Common myeloid progenitor, CD34-positive (primary cell): ENCODE measurements around the gene RSPH9.

Source experiments
- CTCF ChIA-PET: fragments of 350-600 bp; sonication (Branson Sonifier 250); formaldehyde crosslinking; loops from one replicate; lab custom pipeline; 2021; ENCODE audit warnings: antibody characterized with exemption; lab: Charles Lee
- POLR2A ChIA-PET: fragments of 350-600 bp; sonication (Branson Sonifier 250); formaldehyde crosslinking; loops from one replicate; lab custom pipeline; 2021; ENCODE audit warnings: antibody characterized with exemption; lab: Charles Lee
- DNase-seq, 3 donors: peaks; one replicate each; pipeline versions ENCODE4 v3.0.0 to v3.0.0-alpha.2; 2013
- H3K27ac ChIP-seq, 2 experiments: 1 replicate in 1 of 2; 2 replicates in 1 of 2; pipeline ENCODE4 v1.7.0; 2013; ENCODE audit warnings: inconsistent platforms in 2 of 2, low read length in 2 of 2, mild to moderate bottlenecking in 2 of 2, low read depth in 1 of 2, moderate library complexity in 1 of 2; ENCODE audit not compliant: severe bottlenecking in 2 of 2, insufficient read depth in 1 of 2, poor library complexity in 1 of 2
- H3K27me3 ChIP-seq, 5 experiments: replicated peaks in 2 of 5; 1 replicate in 3 of 5; 2 replicates in 2 of 5; pipeline versions ENCODE4 v1.6.1 to v1.7.0; 2013; ENCODE audit warnings: low read length in 4 of 5, mild to moderate bottlenecking in 2 of 5, moderate library complexity in 2 of 5, inconsistent platforms in 1 of 5; ENCODE audit not compliant: insufficient read depth in 5 of 5, control insufficient read depth in 4 of 5
- H3K36me3 ChIP-seq, 4 experiments: 1 replicate in 2 of 4; 2 replicates in 2 of 4; pipeline versions ENCODE4 v1.6.1 to v1.7.0; 2013; ENCODE audit warnings: low read length in 3 of 4, control low read depth in 1 of 4, mild to moderate bottlenecking in 1 of 4; ENCODE audit not compliant: control insufficient read depth in 4 of 4, insufficient read depth in 4 of 4
- H3K4me1 ChIP-seq, 4 experiments: 1 replicate in 3 of 4; 2 replicates in 1 of 4; pipeline versions ENCODE4 v1.6.1 to v1.7.1; 2013; ENCODE audit warnings: low read length in 3 of 4, mild to moderate bottlenecking in 3 of 4, control low read depth in 1 of 4, inconsistent platforms in 1 of 4, moderate library complexity in 1 of 4; ENCODE audit not compliant: control insufficient read depth in 4 of 4, insufficient read depth in 4 of 4; ENCODE audit errors: control extremely low read depth in 1 of 4
- H3K4me3 ChIP-seq, 7 experiments: 1 replicate in 4 of 7; 2 replicates in 3 of 7; pipeline versions ENCODE4 v1.5.1 to v1.7.0; 2013; ENCODE audit warnings: mild to moderate bottlenecking in 7 of 7, low read length in 6 of 7, moderate library complexity in 6 of 7, inconsistent platforms in 2 of 7, low read depth in 2 of 7, control low read depth in 1 of 7; ENCODE audit not compliant: insufficient read depth in 4 of 7, control insufficient read depth in 1 of 7; ENCODE audit errors: extremely low read depth in 1 of 7
- H3K9me3 ChIP-seq, 5 experiments: 1 replicate in 4 of 5; 2 replicates in 1 of 5; pipeline versions ENCODE4 v1.6.1 to v1.7.1; 2013; ENCODE audit warnings: low read length in 4 of 5, mild to moderate bottlenecking in 2 of 5, inconsistent platforms in 1 of 5, low read depth in 1 of 5, moderate library complexity in 1 of 5; ENCODE audit not compliant: control insufficient read depth in 4 of 5, insufficient read depth in 2 of 5; ENCODE audit errors: control extremely low read depth in 1 of 5
- WGBS: methylation state at CpG from one replicate; pipeline ENCODE4 v1.1.5; 2013; ENCODE audit not compliant: insufficient coverage; 5-methylcytosine and 5-hydroxymethylcytosine counted together

RSPH9 gene

DNA sequence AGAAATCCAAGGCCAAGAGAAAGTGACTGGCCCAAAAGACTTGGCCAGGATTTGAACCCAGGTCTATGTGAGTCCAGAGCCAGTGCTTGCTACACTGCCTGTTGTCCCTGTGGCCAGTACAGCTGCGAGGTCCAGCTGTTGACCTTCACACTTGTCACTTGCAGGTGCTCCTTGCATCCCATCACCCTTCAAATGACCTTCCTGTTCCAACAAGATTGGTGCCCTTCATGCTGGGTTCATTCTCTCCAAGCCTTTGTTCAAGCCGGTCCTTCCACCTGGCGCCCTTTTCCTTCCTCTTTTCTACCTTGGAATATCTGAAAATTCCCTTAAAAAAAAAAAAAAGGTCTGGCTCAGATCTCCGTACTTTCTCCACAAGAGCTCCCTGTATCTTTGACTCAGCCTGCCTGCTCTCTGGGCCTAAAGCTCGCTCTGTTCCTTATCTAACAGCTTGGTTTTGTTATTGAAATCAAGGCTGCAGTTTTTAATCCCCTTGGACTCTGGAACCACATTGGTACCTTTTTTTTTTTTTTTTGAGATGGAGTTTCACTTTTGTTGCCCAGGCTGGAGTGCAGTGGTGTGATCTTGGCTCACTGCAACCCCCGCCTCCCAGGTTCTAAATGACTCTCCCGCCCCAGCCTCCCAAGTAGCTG, 64.9 kb downstream of the RSPH9 start:
- no peak for DNase-seq
- Histone ChIP-seq H3K27ac (no peak overlapping the region), H3K36me3 (no peaks in the 10 kb centered on the region), H3K4me3 (no peak overlapping the region), H3K9me3 (no peaks in the 10 kb centered on the region), H3K27me3 (no peaks in the 10 kb centered on the region), H3K4me1 (peaks cover 2 to 20% (median 7%) of the 10 kb centered on the region in 4 experiments)
- POLR2A ChIA-PET: interaction anchor here (0.6 kb wide), 1 partner anchor 13 kb away, joined by 5 read pairs; no protein-coding TSS in a partner anchor
- 81% methylated on average over 5 of the region's 7 CpGs for WGBS
- CTCF ChIA-PET: interaction anchor here (0.8 to 1.9 kb wide), 8 partner anchors 13 to 369 kb away, joined by 3 to 6 read pairs (median 3); no protein-coding TSS in a partner anchor

GRCh38 chr6:43710576-43710975, 65.7 kb downstream of the RSPH9 start:
- Histone ChIP-seq H3K27ac (no peak overlapping the region), H3K36me3 (no peaks in the 10 kb centered on the region), H3K4me3 (no peak overlapping the region), H3K9me3 (no peaks in the 10 kb centered on the region), H3K4me1 (peaks cover 2 to 23% (median 8%) of the 10 kb centered on the region in 4 experiments), H3K27me3 (no peaks in the 10 kb centered on the region)
- no peak for DNase-seq
- CTCF ChIA-PET: interaction anchor here (0.6 kb wide), 1 partner anchor 44 kb away, joined by 3 read pairs; no protein-coding TSS in a partner anchor
- POLR2A ChIA-PET: no interaction called here
- WGBS: 96% methylated on average over 2 of the region's 4 CpGs

GRCh38 chr6:43712579-43712978, 67.7 kb downstream of the RSPH9 start:
- Histone ChIP-seq H3K36me3 (no peaks in the 10 kb centered on the region), H3K27ac (no peak overlapping the region), H3K4me1 (peaks cover 0 to 13% (median 8%) of the 10 kb centered on the region in 4 experiments), H3K4me3 (no peak overlapping the region), H3K9me3 (no peaks in the 10 kb centered on the region), H3K27me3 (no peaks in the 10 kb centered on the region)
- ChIA-PET POLR2A (no interaction called here), CTCF (interaction anchor here (0.8 to 2.2 kb wide), 4 partner anchors 9 to 56 kb away, joined by 3 to 8 read pairs (median 4); no protein-coding TSS in a partner anchor)
- DNase-seq: no peak
- 100% methylated on average over 4 of the region's 6 CpGs for WGBS

DNA sequence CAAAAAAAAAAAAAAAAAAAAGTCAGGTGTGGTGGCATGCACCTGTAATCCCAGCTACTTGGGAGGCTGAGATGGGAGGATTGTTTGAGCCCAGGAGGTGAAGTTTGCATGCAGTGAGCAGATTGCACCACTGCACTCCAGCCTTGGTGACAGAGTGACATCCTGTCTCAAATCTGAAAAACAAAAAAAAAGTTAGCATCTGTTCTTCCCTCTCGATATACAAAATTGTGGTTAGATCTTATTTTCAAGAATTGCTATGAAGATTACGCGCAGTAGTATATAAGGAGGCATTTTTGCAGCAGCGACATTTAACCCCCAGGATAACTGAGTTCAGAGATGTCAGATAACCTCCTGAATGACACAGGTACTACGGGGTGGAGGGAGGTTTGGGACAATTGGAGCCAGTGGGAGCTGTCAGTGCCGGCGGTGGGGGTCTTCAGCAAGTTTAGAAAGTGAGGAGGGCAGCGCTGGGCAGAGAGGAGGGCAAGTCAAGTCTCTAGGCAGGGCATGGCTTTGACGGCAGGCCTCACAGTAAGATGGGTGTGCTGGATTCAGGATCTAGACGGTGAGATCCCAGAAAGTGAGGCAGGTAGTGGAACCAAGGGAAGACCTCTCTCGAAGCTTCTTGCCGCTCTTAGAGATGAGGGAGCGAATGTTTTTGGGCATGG, 68.9 kb downstream of the RSPH9 start:
- CTCF ChIA-PET: interaction anchor here (1.3 to 2.2 kb wide), 5 partner anchors 7 to 363 kb away, joined by 4 to 8 read pairs (median 5); no protein-coding TSS in a partner anchor
- H3K27me3 ChIP-seq: no peaks in the 10 kb centered on the region
- no peak overlapping the region for H3K27ac ChIP-seq
- H3K4me3 ChIP-seq: no peak overlapping the region
- peaks cover 0 to 13% (median 8%) of the 10 kb centered on the region in 4 experiments for H3K4me1 ChIP-seq
- no peaks in the 10 kb centered on the region for H3K36me3 ChIP-seq
- DNase-seq: peak in 2 of 3 donors; percentile 43 to 49
- WGBS: 97% methylated on average over 9 of the region's 13 CpGs
- POLR2A ChIA-PET: no interaction called here
- H3K9me3 ChIP-seq: no peaks in the 10 kb centered on the region

DNA sequence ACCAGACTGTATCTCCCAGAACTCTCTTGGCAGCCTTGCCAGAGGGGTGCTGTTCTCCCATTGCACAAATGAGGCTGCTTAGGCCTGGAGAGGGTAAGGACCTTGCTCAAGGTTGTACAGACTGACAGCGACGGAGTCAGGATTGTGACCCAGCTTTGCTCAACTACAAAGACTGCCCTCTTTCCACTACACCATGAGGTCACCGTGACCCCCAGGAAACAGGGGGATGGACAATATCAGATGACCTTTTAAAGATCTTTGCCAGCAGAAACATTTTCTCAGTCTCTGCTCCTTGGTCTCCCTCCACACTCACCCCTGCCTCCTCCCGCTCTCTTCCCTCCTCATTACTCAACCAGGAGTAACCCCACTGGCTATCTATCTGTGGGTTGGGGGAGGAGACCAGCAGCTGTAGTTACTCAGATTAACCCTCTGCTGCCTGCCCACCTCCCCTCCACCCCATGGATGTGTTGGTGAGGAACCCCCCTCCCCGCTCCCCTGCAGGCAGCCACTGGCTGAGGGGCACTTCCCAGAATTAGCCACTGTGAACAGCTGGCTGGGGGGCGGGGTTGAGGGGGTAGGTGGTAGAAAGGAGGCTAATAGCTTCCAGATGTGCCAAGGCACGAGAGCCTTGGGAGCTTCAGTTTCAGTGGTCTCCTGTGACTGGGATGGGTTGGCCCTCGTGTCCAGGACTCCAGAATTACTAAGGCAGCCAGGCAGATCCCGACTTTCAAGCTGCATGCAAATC, 69.6 kb downstream of the RSPH9 start:
- ChIA-PET POLR2A (no interaction called here), CTCF (interaction anchor here (0.6 to 2.3 kb wide), 8 partner anchors 8 to 437 kb away, joined by 3 to 8 read pairs (median 6); no protein-coding TSS in a partner anchor)
- DNase-seq: no peak
- Histone ChIP-seq H3K4me1 (peaks cover 0 to 13% (median 8%) of the 10 kb centered on the region in 4 experiments), H3K36me3 (no peaks in the 10 kb centered on the region), H3K9me3 (no peaks in the 10 kb centered on the region), H3K27ac (no peak overlapping the region), H3K4me3 (no peak overlapping the region), H3K27me3 (no peaks in the 10 kb centered on the region)
- 90% methylated on average over 6 of the region's 9 CpGs for WGBS

DNA sequence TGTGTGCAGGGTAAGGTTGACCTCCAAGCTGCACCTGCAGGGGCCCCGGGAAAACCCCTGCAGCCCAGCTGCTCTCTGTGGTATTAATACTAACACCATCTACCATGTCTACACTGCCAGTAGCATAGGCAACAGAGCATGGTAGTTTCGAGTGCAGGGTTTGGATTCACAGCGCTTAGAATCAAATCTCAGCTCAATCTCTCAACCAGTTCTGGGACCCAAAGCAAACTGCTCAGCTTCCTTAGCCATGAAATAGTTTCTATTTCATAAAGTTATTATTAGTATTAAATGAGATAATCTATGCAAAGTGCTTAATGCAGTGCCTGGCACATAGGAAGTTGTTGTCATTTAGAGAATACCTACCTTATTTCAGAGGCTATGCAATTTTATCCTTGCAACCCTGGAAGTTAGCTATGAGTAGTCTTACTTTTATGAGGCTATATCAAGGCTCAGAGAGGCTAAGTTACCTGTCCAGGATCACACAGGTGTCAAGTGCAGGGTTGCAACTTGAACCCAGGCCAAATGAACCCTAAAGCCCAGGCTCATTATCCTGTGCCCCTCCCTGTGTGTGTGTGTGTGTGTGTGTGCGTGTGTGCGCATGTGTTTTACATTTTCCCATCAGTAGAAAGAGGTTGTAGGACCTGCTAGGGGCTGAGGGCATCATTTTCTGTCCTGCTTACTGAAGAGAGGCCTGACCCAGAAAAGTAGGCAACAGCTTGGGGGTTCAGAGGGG, 70.4 kb downstream of the RSPH9 start:
- ChIA-PET POLR2A (no interaction called here), CTCF (interaction anchor here (0.6 to 2.3 kb wide), 10 partner anchors 9 to 436 kb away, joined by 3 to 8 read pairs (median 5); no protein-coding TSS in a partner anchor)
- Histone ChIP-seq H3K36me3 (no peaks in the 10 kb centered on the region), H3K4me1 (peaks cover 0 to 13% (median 8%) of the 10 kb centered on the region in 4 experiments), H3K27me3 (no peaks in the 10 kb centered on the region), H3K27ac (no peak overlapping the region), H3K4me3 (no peak overlapping the region), H3K9me3 (no peaks in the 10 kb centered on the region)
- 100% methylated on average over 3 of the region's 5 CpGs for WGBS
- DNase-seq: no peak
